Lung (tissue), 12 donors: ENCODE data around the gene CNRIP1. TPM values are rescaled to one million over a fixed set of nuclear protein-coding genes. Genes with fewer than 3 reads are reported as not detected.

Source experiments
- ATAC-seq: fragments of 200-7000 bp; cut with Tn5 transposase; one replicate; pipeline ENCODE4 v1.9.1; 2020; ENCODE audit warnings: moderate number of reproducible peaks; ENCODE audit not compliant: insufficient read depth, low FRiP score
- DNase-seq, 3 donors: peaks; one replicate each; pipeline ENCODE4 v3.0.0-alpha.2; 2013 to 2017
- H3K27ac ChIP-seq, 2 donors: one replicate each; pipeline ENCODE4 v1.5.1; 2013; ENCODE audit warnings: mild to moderate bottlenecking in 2 of 2, moderate library complexity in 2 of 2, control low read depth in 1 of 2, inconsistent platforms in 1 of 2, low read depth in 1 of 2, low read length in 1 of 2
- H3K27me3 ChIP-seq, 3 donors: one replicate each; pipeline ENCODE4 v1.5.1; 2013; ENCODE audit warnings: low read length in 2 of 3; ENCODE audit not compliant: control insufficient read depth in 3 of 3, insufficient read depth in 3 of 3
- H3K36me3 ChIP-seq, 4 donors: one replicate each; pipeline ENCODE4 v1.5.1; 2013; ENCODE audit warnings: low read length in 4 of 4, mild to moderate bottlenecking in 1 of 4, moderate library complexity in 1 of 4; ENCODE audit not compliant: control insufficient read depth in 4 of 4, insufficient read depth in 4 of 4
- H3K4me1 ChIP-seq, 5 donors: one replicate each; pipeline ENCODE4 v1.5.1; 2013; ENCODE audit warnings: low read length in 5 of 5, mild to moderate bottlenecking in 2 of 5, moderate library complexity in 1 of 5; ENCODE audit not compliant: control insufficient read depth in 5 of 5, insufficient read depth in 5 of 5
- H3K4me3 ChIP-seq: one replicate; pipeline ENCODE4 v1.5.1; 2013; ENCODE audit warnings: mild to moderate bottlenecking, control low read depth, moderate library complexity
- H3K9ac ChIP-seq, 2 donors: one replicate each; pipeline ENCODE4 v1.5.1; 2013; ENCODE audit warnings: low read length in 2 of 2, control low read depth in 1 of 2; ENCODE audit not compliant: insufficient read depth in 1 of 2
- H3K9me3 ChIP-seq, 4 donors: one replicate each; pipeline ENCODE4 v1.5.1; 2013; ENCODE audit warnings: low read length in 3 of 4, mild to moderate bottlenecking in 1 of 4, moderate library complexity in 1 of 4; ENCODE audit not compliant: control insufficient read depth in 4 of 4, insufficient read depth in 3 of 4
- WGBS, 2 donors: extraction: QIAGEN DNeasy Blood & Tissue Kit; methylation state at CpG; one replicate each; pipeline ENCODE4 v1.1.7; 2013; 5-methylcytosine and 5-hydroxymethylcytosine counted together
- polyA plus RNA-seq, 2 donors: library from polyadenylated mRNA; stranded (reverse); fragments of 200-250 nt; gene quantifications; one replicate each; pipeline ENCODE4 v1.2.1, GENCODE V29; 2013
- total RNA-seq, 2 donors: library from RNA; depleted of rRNA in 1 of 2; stranded (reverse); fragments of >200 nt in 1 of 2; gene quantifications; one replicate each; pipeline ENCODE4 v1.2.1, GENCODE V29; 2014 to 2021
- TF ChIP-seq, protein P1 (sequence below): IDR thresholded peaks from 2 replicates; pipeline ENCODE4 v1.5.1; 2012; ENCODE audit warnings: mild to moderate bottlenecking; ENCODE audit errors: control extremely low read depth, extremely low read depth
- donor health status: control.
- donor health status: control.
- donor health status: Bipolar disorder and iron deficiency.
- donor health status: healthy.
- donor health status: DM: yes; HTN: yes; CAD: no.

CNRIP1 gene
- total and polyA plus RNA-seq, 4 donors: 9.0 to 29.3 (median 14.5) TPM

DNA sequence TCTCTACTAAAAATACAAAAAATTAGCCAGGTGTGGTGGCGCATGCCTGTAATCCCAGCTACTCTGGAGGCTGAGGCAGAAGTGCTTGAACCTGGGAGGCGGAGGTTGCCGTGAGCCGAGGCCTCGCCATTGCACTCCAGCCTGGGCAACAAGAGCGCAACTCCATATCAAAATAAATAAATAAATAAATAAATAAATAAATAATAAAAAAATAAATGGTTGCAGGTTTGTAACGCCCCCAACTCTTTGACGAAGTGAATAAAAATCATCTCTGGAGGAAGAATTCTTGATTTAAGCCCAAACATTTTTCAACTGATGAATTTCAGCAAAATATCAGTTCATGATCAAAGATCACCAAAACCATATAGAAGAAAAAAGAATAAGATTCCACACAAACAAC is 13.3 kb upstream of the CNRIP1 start:
- H3K9ac ChIP-seq: no peak overlapping the region
- ATAC-seq (no peak), DNase-seq (no peak)
- TF ChIP-seq, protein P1, sequence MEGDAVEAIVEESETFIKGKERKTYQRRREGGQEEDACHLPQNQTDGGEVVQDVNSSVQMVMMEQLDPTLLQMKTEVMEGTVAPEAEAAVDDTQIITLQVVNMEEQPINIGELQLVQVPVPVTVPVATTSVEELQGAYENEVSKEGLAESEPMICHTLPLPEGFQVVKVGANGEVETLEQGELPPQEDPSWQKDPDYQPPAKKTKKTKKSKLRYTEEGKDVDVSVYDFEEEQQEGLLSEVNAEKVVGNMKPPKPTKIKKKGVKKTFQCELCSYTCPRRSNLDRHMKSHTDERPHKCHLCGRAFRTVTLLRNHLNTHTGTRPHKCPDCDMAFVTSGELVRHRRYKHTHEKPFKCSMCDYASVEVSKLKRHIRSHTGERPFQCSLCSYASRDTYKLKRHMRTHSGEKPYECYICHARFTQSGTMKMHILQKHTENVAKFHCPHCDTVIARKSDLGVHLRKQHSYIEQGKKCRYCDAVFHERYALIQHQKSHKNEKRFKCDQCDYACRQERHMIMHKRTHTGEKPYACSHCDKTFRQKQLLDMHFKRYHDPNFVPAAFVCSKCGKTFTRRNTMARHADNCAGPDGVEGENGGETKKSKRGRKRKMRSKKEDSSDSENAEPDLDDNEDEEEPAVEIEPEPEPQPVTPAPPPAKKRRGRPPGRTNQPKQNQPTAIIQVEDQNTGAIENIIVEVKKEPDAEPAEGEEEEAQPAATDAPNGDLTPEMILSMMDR: no peak
- H3K27me3 ChIP-seq: no peaks in the 10 kb centered on the region
- H3K27ac ChIP-seq: no peak overlapping the region
- H3K4me1 ChIP-seq: no peaks in the 10 kb centered on the region
- no peaks in the 10 kb centered on the region for H3K36me3 ChIP-seq
- 87 to 93% methylated on average over 8 of the region's 8 CpGs for WGBS, 2 donors
- peaks cover 0 to 2% (median 0%) of the 10 kb centered on the region in 4 donors for H3K9me3 ChIP-seq
- H3K4me3 ChIP-seq: no peak overlapping the region

DNA sequence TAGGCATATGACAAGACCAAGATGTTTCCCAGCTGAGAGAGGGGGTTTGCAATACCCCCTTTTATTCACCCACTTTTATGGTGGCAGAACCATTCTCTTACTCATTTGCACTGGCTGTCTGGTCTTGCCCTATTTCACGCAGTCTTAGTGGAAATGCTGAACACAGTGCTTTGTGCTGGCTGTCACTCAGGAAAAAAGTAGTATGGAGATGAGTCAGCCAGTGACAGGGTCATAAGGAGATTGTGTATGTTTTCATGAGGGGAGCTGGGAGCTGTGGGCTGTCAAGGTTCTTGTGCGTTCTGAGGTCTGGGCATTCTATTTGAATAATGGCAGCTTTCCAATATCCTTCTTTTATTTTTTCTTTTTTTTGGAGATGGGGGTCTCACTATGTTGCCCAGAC is 10.9 kb upstream of the CNRIP1 start:
- no peak overlapping the region for H3K4me3 ChIP-seq
- no peak overlapping the region for H3K27ac ChIP-seq
- no peak overlapping the region for H3K9ac ChIP-seq
- peaks cover 0 to 2% (median 0%) of the 10 kb centered on the region in 4 donors for H3K9me3 ChIP-seq
- H3K4me1 ChIP-seq: no peaks in the 10 kb centered on the region
- ATAC-seq (no peak), DNase-seq (no peak)
- H3K36me3 ChIP-seq: no peaks in the 10 kb centered on the region
- H3K27me3 ChIP-seq: peaks cover 0 to 3% (median 0%) of the 10 kb centered on the region in 3 donors
- TF ChIP-seq, protein P1: no peak
- 74 to 93% methylated on average over 2 of the region's 2 CpGs for WGBS, 2 donors

DNA sequence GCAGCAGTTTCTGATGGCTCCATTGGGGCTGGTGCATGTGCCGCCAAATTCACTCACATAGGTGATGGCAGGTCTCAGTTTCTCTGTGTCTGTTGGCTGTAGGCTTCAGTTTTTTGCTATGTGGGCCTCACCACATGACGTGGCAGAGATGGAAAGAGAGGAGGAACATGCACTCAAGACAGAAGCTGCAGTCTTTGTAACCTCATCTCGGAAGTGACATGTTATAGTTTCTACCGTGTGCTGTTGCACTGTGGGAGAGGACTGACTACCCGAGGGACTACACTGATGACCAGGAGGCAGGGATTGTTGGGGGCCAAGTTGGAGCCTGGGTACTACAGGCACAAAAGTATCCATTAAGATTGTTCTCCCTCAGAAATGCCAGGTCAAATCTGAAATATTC is 9.2 kb upstream of the CNRIP1 start:
- Histone ChIP-seq H3K4me3 (no peak overlapping the region), H3K9me3 (peaks cover 0 to 2% (median 0%) of the 10 kb centered on the region in 4 donors), H3K27me3 (peaks cover 0 to 3% (median 2%) of the 10 kb centered on the region in 3 donors), H3K27ac (no peak overlapping the region), H3K9ac (no peak overlapping the region), H3K36me3 (no peaks in the 10 kb centered on the region), H3K4me1 (no peaks in the 10 kb centered on the region)
- DNase-seq (no peak), ATAC-seq (no peak)
- 62 to 82% methylated on average over 5 of the region's 5 CpGs for WGBS, 2 donors
- TF ChIP-seq, protein P1: no peak

DNA sequence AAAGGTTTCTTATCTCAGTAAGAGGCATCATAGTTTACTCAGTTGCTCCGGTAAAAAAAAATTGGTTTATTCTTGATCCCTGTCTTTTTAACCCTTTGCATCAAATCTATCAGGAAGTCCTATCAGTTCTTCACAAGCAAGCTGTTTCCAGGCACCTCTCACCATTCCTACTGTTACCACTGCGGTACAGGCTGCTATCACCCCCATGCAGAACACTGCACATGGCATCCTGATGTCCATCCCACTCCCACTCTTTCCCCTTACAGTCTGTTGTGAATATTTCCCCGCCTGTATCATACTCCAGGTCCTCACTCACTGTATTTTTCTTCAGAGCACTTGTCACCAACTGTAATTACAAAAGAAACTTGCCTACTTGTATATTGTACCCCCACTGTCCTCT is 5.3 kb upstream of the CNRIP1 start:
- H3K4me1 ChIP-seq: peaks cover 0 to 5% (median 0%) of the 10 kb centered on the region in 5 donors
- H3K9ac ChIP-seq: no peak overlapping the region
- no peak overlapping the region for H3K4me3 ChIP-seq
- TF ChIP-seq, protein P1: no peak
- H3K36me3 ChIP-seq: no peaks in the 10 kb centered on the region
- 79 to 93% methylated on average over 3 of the region's 3 CpGs for WGBS, 2 donors
- no peak for DNase-seq
- peaks cover 0 to 12% (median 3%) of the 10 kb centered on the region in 3 donors for H3K27me3 ChIP-seq
- H3K9me3 ChIP-seq: no peaks in the 10 kb centered on the region
- H3K27ac ChIP-seq: no peak overlapping the region
- ATAC-seq: no peak
